NK-92 treated with Interleukin-12 subunit alpha and Interleukin-12 subunit beta, amount 100 ng/mL, for 24 hours (cell line): Measurements from ENCODE around the gene ATAD3B.
"Not testable (repeated sequence)": the region's sequence is repeated elsewhere in the genome, so short reads cannot be mapped to it uniquely, and the experiment has no call there.

ENCODE experiments used
- DNase-seq: peaks from one replicate; lab custom pipeline; 2025; lab: John Stamatoyannopoulos, UW

Gene ATAD3B

DNA sequence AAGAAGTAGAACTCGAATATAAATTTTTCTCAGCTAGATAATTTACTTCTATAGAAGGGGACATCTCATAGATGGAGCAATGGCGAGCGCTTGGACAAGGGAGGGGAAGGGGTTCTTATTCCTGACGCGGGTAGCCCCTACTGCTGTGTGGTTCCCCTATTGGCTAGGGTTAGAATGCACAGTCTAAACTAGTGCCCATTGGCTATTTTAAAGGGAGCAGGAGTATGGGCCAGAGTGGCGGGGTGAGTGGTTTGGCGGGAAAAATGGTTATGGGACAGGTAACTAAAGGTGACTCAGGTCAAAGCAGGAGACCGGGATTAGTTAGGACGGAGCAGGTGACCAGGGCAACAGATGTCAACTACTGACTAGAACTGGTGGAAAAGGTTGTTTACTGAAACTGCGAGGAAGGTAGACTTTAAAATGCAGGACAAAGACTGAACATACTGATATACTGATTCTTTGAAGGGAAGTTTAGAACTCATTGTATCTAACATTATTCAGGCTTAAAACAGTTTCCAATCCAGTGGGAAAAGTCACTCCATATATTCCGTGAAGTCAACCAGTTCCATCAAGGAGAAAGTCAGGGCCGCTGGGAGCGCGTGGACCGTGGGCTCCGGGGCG is 39.5 kb downstream of the ATAD3B start:
- no peak for DNase-seq

DNA sequence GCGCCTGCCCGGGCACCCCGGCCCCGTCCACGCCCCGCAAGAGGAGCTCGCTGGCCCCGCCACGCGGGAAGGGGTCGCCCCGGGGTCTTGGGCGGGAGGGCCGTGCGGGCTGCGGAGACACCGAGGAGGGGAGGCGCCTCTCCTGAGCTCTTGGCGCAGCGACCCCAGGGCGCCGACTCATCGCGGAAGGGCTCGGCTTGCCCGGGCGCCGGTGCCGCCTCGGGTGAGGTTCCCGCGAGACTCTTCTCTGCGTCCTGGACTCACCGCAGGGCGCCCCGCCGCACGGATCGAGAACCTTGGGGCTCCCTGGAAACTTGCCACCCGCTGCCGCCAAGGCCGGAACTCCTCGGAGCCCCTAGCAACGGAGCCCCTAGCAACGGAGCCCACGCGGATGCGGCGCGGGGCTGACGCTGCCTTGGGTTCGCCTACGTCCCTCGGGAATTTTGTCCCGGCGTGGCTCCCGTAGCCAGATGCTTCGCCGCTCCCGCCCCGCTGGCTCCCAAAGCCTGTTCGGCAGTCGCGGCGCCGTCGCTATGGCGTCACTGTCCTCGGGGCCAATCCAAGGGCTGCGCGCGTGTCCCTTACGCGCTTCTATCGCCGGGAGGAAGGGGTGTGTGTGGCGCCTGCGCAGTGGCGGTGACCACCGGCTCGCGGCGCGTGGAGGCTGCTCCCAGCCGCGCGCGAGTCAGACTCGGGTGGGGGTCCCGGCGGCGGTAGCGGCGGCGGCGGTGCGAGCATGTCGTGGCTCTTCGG is 40.1 kb downstream of the ATAD3B start, which contains the start of gene ATAD3A:
ATAD3A (plus strand) TSS at position 630 of the 753 bp plus-strand sequence; CDS start at position 737, 107 bp downstream.
- peak; percentile 95 for DNase-seq

DNA sequence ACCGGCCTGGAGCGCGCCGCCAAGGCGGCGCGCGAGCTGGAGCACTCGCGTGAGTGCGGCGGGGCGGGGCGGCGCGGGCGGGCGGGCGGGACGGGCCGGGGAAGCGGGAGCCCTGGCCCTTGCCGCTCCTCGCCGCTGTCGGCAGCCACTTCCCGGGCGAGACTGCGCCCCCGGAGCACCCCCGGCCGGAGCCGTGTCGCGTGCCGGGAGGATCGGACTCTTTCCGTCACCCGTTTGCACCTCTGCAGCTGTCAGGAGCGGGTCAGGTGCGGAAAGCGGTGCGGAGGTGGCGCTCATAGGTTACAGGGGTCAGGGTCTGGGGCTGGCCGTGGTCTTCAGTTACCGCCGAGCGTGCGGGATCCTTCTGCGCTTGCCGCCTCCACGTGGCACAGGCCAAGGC is 40.9 kb downstream of the ATAD3B start:
- DNase-seq, result not testable (repeated sequence)

DNA sequence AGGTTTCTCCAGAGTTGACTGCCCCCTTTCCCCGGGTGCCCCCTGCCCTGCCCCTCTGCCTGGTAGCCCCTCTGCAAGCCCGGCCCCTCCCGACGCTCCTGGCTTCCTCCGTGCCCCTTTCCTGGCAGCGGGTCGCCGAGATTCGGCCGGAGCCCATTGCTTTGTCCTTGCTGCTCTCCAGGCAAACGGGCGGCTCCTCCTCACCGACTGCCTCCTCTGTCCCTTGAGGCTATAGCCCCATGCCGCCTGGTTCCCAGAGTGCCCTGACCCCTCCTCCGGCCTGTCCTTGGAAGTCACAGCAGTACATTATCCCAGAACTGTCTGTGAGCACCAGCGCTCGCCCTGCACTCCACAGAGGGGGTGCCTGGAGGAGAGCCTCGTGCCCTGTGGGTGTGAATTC is 42.1 kb downstream of the ATAD3B start:
- DNase-seq, result not testable (repeated sequence)

DNA sequence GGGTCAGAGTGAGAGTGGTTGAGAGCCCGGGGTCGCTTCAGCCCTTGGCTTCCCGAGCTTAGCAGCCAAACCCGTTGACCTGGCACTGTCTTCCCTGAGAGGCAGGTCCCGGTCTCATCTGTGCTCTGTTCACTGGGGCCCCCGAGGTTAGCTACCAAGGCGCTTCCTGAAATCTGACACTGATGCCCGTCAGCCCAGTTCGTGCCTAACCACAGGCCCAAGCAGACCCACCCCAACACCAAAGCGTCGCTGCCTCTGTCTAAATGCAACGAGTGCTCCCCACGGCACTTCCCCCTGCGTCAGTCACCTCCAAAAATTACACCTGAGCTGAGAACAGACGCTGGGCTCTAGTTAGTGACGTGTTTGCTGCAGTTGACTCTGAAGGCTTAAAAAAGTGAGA is 42.8 kb downstream of the ATAD3B start:
- DNase-seq, result not testable (repeated sequence)

DNA sequence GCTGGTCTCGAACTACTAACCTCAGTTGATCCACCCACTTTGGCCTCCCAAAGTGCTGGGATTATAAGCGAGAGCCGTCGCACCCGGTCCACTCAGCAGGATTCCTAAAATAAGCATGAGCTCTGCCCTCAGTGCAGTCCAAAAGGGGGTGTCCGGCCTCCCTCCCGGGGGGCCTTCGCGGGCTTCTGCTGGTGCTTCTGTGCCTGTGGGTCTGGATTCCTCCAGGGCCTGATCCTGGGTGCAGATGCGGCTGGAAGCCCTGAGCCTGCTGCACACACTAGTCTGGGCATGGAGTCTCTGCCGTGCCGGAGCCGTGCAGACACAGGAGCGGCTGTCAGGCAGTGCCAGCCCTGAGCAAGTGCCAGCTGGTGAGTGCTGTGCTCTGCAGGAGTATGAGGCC is 45.4 kb downstream of the ATAD3B start:
- DNase-seq, result not testable (repeated sequence)

DNA sequence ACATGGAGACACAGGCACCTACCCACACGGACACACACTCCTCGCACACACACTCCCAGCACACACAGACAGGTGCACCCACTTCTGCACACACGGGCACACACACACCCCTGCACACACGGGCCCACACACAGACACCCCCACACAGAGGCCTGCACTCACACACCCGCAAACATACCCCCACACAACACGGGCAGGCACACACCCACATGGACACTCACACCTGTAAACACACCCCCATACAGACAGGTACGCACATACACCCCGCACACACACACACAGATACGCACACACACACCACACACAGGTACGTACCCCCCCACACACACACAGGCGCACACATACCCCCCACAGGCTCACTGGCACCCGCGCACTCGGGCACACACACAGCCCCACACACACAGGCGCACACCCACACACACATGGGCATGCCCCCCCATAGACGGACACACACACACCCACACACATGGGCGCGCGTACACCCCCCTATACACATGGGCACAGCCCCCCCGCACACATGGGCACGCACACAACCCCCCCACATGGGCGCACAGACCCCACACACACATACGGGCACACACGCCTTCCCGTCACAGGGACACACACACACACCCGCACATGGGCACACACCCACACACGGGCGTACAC is 46.5 kb downstream of the ATAD3B start:
- no peak for DNase-seq

DNA sequence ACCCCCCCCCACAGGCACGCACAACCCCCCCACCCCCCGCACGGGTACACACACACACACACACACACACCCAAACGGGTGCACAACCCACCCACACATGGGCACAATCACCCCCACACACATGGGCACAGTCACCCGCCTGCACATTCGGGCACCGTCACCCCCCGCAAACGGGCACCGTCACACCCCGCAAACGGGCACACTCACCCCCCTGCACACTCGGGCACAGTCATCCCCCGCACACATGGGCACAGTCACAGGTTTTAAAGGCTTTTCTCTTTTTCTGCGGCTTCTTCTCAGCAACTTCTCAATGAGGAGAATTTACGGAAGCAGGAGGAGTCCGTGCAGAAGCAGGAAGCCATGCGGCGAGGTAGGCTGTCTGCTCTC is 47.0 kb downstream of the ATAD3B start:
- DNase-seq, result not testable (repeated sequence)

DNA sequence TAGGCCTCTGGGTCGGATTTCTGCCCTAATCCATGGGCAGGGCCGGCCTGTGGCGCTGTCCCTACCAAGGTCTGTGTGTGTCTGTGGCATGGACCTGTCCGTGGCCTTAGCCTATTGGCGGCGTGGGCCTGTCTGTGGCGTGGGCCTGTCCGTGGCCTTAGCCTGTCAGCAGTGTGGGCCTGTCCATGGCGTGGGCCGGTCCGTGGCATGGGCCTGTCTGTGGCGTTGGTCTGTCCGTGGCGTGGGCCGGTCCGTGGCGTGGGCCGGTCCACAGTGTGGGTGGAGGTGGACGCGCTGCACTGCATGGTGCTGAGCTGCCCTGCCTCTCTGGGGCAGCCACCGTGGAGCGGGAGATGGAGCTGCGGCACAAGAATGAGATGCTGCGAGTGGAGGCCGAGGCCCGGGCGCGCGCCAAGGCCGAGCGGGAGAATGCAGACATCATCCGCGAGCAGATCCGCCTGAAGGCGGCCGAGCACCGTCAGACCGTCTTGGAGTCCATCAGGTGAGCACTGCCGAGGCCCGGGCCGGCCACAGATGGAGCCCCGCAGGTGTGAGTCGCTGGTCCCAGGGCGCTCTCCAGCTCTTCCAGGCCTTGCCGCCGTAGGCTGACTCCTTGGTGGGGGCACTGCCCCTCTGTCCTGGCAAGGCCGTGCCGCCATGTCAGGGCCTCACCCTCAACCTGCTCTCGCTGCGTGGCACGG is 48.4 kb downstream of the ATAD3B start:
- not testable (repeated sequence) for DNase-seq

DNA sequence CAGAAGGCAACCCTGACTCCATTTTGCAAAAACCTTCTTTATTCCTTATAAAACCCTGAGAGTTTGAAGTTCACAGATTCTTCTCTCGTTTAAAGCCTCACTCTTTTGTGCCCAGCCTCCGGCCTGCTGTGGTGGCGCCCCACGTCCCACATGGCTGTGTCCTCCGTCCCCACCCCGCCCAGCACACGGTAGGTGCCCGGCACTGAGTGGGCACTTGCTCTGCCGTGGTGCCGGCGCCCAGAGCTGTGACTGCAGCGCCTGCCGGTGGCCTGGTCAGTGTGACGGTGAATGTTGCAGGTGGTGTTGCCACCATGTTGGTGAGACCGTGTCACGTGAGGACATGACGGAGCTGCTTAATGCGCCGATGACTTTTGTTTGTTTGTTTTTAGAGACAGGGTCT is 49.8 kb downstream of the ATAD3B start:
- no peak for DNase-seq

DNA sequence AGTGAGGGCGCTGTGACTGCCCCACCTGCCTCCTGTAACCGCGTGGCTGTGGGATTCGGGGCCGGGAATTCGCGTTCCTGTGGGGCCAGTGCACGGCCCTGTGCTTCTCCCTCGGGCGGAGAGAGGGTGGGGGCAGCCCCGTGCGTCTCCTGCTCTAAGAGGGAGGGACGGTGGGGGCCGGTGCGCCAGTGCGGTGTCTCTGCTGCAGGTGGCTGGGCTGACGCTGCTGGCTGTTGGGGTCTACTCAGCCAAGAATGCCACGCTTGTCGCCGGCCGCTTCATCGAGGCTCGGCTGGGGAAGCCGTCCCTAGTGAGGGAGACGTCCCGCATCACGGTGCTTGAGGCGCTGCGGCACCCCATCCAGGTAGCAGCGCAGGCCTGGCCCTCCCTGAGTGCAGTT is 51.0 kb downstream of the ATAD3B start:
- not testable (repeated sequence) for DNase-seq

DNA sequence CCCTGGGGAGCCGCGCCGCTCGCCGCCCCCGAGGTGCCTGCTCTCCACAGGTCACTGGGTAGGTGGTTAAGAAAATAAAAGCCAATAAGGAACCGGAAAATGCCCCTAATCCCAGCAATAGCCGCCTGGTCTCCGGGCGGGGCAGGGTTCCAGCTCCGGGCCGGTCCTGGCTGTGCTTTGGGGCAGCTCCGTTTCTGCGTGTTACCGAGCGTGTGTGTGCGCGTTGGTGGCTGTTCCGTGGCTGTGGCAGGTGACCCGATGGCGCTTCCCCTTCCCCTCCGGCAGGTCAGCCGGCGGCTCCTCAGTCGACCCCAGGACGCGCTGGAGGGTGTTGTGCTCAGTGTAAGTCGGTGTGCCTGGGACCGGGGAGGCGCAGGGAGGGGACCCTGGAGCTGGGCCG is 51.7 kb downstream of the ATAD3B start:
- DNase-seq, result not testable (repeated sequence)

DNA sequence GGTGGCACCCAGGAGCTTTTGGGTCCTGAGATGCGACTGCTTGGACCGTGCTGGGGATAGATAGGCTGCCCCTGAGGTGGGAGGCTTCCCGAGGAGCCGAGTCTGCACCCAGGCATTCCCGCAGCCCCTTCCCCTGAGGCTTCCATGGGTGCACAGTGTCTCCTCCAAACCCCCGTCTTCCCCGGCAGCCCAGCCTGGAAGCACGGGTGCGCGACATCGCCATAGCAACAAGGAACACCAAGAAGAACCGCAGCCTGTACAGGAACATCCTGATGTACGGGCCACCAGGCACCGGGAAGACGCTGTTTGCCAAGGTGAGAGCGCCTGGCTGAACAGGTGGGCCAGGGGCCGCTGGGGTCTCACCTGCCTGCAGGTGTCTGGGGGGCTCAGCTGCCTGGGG is 52.1 kb downstream of the ATAD3B start:
- DNase-seq, result not testable (repeated sequence)

DNA sequence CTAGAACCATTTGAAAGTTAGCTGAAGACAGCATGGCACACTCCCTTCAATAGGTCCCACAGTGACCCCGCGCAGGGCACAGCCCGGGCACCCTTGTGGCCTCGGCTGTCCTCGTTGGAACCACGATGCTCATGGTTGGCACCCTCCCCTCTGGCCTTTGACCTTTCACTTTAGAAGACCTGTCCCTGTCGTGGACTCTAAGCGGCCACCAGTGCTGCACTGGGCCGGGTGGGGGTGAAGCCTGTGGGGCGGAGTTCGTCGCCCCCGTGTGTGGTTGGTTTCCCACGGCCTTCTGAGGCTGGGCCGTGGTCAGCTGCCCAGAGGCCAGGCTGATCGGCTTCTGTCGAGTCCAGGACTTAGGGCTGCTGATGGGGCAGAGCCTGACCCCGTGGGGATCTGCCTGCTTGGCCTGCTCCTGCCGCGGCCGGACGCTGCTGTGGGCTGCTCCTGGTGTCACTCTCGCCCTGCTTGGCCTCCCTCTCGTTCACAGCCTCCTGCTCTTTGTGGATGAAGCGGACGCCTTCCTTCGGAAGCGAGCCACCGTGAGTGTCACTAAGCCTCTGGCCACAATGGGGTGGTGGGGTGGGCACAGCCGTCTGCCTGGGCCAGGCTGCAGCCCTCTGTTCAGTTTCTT is 53.3 kb downstream of the ATAD3B start:
- DNase-seq, result not testable (repeated sequence)

DNA sequence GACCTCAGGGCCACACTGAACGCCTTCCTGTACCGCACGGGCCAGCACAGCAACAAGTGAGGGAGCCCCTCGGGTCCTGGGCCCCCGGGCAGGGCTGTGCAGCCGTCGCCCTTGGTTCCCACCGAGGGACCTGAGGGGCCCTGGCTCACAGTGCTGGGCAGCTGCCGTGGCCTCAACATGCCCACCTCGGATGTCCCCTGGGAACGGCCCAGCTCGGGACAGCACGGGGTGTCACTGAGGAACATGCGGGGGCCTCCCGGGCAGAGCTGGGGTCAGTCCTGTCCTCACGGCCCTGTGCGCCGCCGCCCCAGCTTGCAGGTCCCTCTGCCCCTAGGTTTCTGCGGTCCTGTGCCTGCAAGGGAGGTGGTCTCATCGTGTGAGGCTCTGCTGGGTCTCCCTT is 54.9 kb downstream of the ATAD3B start:
- DNase-seq, result not testable (repeated sequence)

DNA sequence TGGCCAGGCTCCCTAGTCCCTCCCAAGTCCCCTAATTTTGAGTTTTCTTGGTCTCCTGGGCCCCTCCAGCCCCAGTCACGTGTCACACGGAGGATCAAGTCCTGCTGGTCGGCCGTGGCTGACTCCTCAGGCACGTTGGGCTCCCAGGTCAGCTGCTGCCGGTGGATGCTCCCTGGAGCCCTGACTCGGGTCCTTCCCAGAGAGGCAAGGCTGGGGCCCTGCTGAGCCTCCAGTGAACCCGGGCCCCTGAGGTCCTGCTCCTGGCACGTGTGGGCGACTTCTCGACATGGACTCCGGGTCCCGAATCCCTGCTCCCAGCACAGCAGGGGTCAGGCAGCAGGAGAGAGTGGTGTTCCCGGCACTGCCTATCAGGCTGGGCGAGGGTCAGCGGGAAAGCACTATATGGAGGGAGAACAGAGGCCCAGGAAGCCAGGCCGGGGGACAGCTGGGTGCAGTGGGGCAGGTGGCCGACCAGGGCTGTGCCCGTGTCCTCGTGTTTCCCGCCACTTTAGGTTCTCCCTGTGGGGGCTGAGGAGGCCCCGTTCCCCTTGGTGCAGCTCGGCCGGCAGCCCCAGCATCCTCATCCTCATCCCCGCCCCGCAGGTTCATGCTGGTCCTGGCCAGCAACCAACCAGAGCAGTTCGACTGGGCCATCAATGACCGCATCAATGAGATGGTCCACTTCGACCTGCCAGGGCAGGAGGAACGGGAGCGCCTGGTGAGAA is 55.7 kb downstream of the ATAD3B start:
- no peak for DNase-seq

DNA sequence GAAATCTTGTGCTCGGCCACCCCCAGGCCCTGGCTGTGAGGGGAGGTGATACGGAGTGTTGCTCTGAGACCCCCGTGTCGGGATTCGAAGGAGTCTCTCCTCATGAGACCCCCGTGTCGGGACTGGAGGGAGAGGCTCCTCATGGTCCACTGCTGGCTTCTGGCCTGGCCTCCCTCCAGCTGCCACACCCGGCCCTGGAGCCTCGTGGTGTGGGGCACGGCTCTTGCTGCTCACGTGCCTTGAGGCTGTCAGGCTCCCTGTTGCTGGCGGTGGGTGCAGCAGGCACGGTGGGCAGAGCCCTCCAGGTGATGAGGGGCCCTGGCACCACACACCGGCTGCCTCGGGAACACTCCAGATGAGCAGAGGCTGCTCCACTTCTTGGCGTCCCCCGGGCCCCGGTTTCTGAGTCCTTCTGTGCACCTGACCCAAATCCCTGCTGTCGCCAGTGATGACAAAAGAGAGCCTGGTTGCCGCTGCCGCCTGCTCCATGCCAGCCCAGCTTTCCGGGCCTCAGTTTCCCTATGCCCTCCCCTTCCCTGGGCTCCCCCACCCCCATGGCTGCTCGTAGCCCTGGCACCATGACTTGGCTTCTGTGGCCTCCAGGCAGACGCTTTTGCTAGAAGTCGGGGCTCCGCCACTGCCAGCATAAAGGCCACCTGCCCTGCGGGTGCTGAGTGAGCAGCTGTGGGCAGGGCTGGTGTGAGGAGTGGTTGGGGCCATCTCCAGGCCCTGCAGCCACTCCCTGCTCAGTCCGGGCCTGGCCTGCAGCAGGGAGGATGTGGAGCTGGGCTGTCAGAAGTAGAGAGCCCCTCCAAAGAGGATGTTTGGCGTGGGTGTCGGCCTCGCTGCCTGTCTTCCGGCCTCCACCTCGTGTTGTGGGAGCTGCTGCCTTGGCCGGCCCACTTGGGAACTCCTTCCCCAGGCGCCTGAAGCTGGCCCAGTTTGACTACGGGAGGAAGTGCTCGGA is 57.0 kb downstream of the ATAD3B start:
- DNase-seq, result no peak

DNA sequence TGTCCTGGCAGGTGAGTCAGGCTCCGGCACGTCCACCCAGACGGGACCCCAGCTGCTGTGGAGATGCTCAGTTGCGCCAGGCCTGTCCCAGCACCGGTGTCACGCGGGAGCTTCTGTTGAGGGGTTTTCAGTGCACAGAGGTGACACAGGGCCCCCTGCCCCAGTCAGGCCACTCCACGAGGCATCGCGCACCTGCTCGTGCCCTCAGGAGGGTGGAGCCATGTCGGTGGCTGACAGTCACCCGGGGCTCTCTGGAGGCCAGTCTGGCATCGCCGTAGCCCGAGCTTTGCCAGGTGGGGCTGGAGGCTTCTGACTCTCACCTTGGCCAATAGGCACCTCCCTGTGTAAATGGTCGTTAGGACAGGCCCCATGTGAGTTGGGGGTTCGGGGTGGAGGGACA is 57.8 kb downstream of the ATAD3B start:
- no peak for DNase-seq

DNA sequence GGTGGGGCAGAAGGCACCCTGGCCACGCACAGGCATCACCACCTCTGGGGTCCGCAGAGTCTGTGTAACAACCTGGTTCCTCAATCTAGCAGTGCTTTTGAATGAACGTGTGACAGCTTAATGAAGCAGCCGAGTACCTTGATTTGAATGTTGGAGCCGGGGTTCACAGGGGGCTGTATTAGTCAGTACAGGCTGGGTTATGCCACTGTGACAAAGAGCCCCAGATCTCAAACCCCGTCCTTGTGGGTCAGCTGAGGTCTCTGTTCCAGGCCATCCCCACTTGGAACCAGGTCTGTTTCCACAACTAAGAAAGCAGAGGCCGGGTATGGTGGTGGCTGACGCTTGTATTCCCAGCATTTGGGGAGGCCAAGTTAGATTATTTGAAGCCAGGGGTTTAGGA is 58.4 kb downstream of the ATAD3B start:
- no peak for DNase-seq

DNA sequence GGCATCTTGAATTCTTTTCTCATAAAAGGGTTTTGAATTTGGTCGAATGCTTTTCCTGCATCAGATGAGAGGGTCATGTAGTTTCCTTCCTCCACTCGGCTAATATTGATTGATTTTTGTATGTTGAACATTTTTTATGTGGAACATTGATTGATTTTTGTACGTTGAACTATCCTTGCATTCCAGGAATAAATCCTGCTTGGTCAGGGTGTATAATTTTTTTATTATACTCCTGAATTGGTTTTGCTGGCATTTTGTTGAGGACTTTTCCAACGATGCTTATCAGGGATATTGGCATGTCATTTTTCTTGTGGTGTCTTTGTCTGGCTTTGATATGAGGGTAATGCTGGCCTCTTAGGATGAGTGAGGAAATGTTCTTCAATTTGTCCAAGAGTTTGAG is 60.4 kb downstream of the ATAD3B start:
- no peak for DNase-seq
